Right renal pelvis (tissue), 4 donors: Measurements from ENCODE around the gene NAB2. TPM values are rescaled to one million over a fixed set of nuclear protein-coding genes. Genes with fewer than 3 reads are reported as not detected.

Experiments
- DNase-seq, 4 donors: peaks; one replicate each; pipeline ENCODE4 v3.0.0-alpha.2; 2013; ENCODE audit warnings: low read depth in 4 of 4, low spot score in 3 of 4, missing footprints in 1 of 4
- polyA plus RNA-seq, 4 donors: library from polyadenylated mRNA; unstranded; fragments of 120-200 nt; gene quantifications; one replicate each; pipeline ENCODE4 v1.2.1, GENCODE V29; 2013; ENCODE audit not compliant: insufficient read length in 4 of 4

The NAB2 gene
- polyA plus RNA-seq, 4 donors: 42.8 to 51.3 (median 45.9) TPM

DNA sequence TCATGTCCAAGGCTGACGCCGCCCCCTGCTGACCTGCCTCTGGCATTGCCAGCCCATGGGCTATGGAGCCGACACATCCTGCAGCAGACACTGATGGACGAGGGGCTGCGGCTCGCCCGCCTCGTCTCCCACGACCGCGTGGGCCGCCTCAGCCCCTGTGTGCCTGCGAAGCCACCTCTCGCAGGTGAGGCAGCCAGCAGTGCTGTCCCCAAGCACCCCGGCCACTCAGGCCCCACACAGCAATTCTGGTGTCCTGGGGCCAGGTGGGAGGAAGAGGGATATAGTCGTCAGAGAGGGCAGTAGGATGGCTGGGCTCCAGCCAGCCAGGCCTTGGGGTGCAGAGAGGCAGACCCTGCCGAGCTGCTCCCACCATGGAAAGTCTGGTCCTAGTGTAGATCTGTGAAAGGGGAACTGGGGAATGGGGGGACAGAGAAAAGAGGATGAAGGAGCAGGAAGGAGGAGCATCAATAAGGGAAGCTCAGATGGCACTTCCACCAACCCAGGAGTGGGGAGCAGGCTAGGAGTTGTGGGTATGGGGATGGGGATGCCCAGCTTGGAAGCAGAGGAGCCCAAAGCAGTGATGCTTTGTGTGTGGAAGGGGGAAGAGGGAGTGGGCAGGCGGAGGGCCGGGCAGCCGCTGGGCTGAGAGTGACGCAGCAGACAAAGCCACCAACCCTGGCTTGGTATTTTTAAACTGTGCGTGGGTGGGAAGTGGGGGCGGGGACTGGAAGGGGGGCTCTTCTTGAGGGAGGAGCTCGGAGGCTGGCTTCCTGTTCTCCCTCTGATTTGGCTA is 4.7 kb downstream of the NAB2 start:
- peak in 1 of 4 donors; percentile 45 for DNase-seq

DNA sequence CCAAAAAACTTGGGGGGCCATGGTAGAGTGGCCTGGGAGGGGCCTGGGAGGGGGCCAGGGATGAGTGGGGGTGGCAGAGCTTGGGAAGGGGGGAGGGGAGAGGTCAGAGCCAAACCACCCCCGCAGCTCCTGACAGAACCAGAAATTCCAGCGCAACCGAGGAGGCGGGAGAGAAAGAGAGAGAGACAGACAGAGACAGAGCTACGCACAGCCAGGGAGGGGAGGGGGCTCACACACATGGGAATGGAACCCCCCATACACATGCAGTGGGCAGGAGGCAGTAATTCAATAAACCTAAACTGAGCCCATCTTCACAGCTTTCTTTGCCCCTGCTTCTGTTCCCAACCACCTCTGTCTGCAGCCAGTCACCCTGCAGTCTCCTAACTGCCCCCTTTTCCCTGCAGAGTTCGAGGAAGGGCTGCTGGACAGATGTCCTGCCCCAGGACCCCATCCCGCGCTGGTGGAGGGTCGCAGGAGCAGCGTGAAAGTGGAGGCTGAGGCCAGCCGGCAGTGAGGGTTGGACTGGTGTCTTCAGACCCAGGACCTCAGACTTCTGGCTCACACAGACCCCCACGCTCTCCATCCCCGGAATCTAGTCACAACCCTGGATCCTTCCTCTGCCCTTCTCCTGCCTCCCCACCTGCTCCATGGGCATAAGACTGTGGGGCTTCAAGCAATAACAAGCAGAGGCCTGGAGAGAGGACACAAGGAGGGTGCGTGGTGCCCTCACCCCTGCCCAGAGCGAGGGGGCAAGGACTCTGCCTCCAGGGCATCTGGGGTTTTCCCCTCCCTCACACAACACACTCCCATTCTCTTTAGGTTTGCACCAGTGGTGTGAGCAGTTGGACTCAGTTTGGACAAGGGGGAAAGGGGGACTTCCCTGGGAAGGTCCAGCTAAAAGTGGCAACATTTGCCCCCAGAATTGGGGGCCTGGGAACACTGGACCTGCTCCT is 5.6 kb downstream of the NAB2 start:
- no peak for DNase-seq

DNA sequence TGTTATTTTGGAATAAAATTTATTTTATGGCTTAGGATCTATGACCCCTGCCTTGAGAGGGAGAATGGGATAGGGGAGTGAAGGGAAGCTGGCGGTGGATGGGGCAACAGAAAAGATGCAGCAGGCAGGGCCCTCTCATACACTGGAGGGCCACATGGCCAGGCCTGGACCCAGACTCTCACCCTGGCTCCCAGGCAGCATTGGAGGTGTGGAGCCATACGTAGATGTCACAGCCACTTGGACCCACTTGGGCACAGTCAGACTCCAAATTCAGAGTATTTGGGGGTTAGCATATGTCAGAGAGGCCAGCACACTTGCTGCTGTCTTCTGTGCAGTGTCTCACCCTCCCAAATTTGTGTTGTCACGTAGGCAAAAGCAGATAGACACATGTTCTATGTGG is 6.5 kb downstream of the NAB2 start:
- no peak for DNase-seq

- no peak for DNase-seq
Observed at GRCh38 chr12:57096099-57096572, 7.2 kb downstream of the NAB2 start.

- no peak for DNase-seq
Observed at GRCh38 chr12:57096748-57097553, 8.0 kb downstream of the NAB2 start.

GRCh38 chr12:57097554-57097835 is 8.6 kb downstream of the NAB2 start:
- DNase-seq: no peak

- DNase-seq: no peak
Observed at GRCh38 chr12:57098546-57098945, 9.6 kb downstream of the NAB2 start.

DNA sequence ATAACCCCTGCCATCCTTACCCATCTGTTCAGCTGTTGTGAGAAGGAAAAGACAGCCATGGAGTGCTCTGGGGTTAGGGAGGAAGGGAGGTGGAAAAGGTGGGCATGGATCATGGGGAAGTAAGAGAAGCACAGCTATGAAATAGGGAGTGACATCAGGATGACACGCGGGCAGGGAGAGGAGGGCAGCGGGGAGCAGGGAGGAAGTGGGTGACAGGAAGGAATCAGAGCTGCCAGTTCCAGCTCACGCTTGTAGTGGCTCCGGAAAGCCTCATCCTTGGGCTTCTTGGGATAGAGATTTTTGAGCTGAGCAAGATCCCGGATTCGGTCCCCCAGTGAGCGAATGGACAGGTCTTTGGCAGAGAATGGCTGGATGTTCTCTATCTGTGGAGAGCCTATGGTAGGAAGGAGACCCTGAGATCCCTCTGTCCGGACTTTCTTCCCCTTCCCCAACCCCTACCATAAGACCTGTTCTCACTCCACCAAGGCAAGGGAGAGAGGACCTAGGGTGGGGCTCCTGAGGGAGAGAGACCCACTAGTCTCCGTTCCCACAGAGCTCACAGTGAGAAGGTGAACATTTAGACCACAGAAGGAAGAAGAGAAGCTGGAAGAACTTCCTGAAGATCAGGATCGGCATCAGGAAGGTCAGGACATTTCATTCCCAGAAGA is 10.3 kb downstream of the NAB2 start:
- no peak for DNase-seq

DNA sequence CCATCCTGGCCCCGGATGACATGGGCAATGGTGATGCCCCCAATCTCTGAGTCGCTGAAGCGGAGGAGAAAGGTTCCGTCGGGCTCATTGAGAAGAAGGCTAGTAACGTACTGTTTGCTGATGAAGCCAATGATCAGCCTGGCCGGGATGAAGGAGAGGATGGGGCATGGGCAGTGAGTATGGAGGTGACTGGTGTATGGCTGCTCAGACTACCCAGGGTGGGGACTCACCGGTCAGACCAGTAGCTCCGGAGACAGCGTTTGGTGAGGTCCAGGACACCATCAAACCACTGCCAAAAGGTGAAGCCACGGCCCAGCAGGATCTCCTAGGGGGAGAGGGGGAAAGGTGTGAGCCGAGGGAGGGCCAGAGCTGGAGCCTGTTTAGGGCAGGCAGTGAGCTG is 10.9 kb downstream of the NAB2 start:
- no peak for DNase-seq

GRCh38 chr12:57101892-57102695 is 13.2 kb downstream of the NAB2 start:
- DNase-seq: no peak

GRCh38 chr12:57103856-57104255 is 14.9 kb downstream of the NAB2 start:
- no peak for DNase-seq

DNA sequence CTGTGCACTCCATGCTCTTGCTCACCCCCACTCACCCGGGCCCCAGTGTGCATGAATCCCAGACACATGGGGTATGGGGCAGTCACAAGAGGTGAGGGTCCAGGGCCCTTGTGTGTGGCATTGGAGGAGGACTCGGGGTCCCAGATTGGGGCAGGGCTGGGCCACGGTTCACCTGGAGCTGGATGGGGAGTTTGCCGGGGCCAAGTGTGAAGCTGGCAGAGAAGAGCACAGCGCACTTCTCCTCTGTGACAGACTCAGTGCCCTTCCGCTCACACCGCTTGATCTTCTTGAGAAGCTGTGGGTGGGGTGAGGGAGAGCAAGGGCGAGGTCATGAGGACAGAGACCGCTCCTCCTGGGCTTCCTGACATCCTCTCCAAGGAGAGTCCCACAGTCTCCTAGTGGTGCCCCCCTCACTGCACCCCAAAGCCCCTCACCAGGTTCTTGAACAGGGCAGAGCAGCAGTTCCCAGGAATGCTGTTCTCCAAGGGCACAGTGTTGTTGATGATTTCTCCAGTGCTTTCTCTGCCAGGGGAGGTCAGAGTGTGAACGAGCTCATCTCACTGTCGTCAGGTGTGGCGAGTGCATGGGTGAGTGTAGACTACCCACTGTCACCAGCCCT is 15.5 kb downstream of the NAB2 start:
- no peak for DNase-seq

DNA sequence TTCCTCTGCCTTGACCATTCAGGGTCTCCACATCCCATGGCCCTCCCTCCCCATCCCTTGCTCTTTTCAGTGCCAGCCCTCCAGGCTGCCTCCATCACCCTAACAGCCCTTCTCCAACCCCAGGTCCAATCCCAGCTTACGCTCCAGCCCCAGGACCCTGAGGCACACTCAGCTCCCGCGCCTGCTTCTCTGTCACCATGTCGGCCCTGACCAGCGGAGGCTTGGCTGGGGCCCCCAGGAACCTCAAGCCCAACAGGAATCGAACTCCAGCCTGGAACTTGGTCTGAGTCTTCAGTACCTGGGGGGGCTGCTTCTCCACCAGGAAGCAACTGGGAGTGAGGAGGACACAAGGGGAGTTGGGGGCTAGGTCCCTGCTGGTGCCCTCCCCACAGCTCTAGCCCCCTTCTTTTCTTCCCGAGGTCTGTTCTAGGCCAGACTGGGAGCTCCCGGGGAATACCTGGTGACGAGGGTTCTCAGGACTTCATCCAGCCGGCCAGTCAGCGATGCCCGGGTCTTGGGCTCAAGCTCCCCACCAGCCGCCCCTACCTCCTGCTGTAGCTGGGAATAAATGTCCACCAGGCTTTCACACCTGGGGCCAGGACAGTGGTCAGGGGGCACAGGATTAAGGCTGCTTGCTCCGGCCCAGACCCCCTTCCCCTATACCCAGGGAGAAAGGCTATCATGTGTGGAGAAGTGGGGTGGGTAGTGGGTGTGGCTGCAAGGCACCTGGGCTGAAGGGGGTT is 16.3 kb downstream of the NAB2 start:
- no peak for DNase-seq

- DNase-seq: no peak
Observed at GRCh38 chr12:57106021-57106708, 17.3 kb downstream of the NAB2 start.

- no peak for DNase-seq
Observed at GRCh38 chr12:57107456-57108155, 18.7 kb downstream of the NAB2 start.

- DNase-seq: no peak
Observed at GRCh38 chr12:57109207-57110103, 20.5 kb downstream of the NAB2 start.
